AG09309 (cell line): ENCODE results near the gene RAD51B.

Experiments used
- DNase-seq: peaks from one replicate; pipeline ENCODE4 v3.0.0-alpha.2; 2010; ENCODE audit warnings: low read depth
- H3K4me3 ChIP-seq: 2 replicates; pipeline ENCODE4 v1.5.1; 2011; ENCODE audit warnings: mild to moderate bottlenecking, low read depth, low read length, moderate library complexity; ENCODE audit not compliant: control insufficient read depth
- TF ChIP-seq, protein P1 (sequence below): IDR thresholded peaks from 2 replicates; pipeline ENCODE4 v1.5.1; 2011; ENCODE audit warnings: mild to moderate bottlenecking, low read depth, low read length, inconsistent platforms; ENCODE audit not compliant: insufficient read depth, control insufficient read depth; ENCODE audit errors: missing control alignments

RAD51B gene

DNA sequence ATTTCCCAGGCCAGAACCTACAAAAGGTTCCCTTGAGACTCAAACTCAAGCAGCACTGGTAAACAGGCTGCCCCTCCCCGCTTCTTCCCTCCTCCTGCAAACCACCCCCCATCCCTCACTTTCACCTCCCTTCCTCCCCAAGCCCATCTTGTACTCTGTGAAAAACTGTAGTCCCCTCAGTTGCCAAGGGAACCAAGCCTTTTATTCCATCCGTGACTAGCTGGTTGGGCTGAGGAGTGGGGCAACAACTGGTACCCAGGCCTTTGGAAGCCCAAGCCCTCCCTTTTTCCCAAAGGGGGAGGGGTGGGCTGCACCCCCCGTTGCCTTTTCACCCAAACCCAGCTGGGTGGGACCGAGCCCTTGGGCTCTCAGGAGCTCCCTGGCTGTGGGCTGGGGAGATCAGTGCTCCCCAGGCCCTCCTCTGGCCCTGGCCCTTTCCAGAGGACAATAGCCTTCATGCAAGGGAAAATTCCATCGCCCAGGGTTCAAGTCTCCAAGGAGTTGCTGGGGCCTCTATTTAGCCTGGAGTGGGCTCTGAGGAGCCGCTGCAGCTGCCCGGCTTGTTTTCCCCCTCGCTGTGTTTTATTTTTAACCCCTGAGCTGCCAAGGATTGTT, 911.3 kb downstream of the RAD51B start:
- no peak for DNase-seq
- TF ChIP-seq, protein P1, sequence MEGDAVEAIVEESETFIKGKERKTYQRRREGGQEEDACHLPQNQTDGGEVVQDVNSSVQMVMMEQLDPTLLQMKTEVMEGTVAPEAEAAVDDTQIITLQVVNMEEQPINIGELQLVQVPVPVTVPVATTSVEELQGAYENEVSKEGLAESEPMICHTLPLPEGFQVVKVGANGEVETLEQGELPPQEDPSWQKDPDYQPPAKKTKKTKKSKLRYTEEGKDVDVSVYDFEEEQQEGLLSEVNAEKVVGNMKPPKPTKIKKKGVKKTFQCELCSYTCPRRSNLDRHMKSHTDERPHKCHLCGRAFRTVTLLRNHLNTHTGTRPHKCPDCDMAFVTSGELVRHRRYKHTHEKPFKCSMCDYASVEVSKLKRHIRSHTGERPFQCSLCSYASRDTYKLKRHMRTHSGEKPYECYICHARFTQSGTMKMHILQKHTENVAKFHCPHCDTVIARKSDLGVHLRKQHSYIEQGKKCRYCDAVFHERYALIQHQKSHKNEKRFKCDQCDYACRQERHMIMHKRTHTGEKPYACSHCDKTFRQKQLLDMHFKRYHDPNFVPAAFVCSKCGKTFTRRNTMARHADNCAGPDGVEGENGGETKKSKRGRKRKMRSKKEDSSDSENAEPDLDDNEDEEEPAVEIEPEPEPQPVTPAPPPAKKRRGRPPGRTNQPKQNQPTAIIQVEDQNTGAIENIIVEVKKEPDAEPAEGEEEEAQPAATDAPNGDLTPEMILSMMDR: no peak
- H3K4me3 ChIP-seq: no peak overlapping the region

DNA sequence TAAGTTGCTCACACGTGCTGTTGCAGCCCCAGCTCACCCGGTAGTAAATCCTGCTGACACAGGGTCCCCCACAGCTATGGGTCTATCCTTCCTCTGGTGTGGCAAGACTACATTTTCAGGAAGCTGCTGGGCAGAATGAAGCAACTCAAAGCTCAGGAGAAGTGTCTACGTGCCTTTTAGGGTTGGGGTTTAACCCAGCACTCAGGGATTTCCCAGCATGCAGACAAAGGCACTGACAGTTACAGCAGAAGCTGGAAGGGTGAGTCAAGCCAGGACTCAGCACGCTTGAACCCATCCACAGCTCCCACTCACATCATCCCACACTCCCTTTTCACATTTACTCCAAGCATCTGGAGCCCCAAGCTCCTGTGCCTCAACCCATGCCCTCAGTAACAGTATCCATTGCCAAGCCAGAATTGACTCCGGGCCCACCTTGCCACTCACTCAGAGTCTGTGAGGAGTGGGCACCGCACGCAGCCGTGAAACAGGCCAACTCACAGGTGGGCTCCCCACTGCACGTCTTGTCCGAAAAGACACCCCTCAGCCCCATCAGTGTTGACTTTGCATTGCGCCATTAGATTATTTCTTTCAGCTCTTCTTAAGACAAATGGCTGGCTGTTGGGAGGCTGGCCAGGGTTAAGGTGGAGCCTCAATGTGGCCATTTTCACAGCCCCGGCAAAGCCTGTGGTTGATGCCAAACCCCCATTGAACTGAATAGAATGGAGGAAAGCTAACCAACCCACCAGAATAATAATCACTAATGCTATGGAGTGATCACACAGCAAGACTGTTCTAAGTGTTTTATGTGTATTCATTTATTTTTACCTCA, 913.7 kb downstream of the RAD51B start:
- H3K4me3 ChIP-seq: no peak overlapping the region
- DNase-seq: peak; percentile 32
- TF ChIP-seq, protein P1: no peak

DNA sequence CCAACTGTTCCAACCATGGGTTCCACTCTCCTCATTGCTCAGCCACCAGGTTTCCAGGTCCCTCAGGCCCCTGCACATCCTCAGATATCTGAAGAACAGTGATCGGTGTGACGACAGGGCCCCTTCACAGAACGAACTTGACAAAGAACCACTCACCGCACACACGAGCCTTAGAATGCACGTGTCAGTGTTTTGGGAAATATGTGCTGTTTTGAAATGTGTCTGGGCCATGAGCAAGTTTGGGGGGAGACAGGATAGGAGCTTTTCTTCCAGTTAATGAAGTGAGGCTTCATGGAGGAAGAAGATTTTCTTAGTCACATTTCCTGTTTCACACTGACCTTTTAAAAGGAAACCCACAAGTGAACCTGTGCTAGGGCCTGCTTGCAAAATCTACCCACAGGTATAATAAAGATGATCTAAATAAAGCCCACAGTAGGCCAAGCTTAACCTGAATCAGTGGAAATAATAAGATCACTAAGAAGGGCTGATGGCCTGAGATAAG, 914.7 kb downstream of the RAD51B start:
- H3K4me3 ChIP-seq: no peak overlapping the region
- TF ChIP-seq, protein P1: no peak
- DNase-seq: no peak

DNA sequence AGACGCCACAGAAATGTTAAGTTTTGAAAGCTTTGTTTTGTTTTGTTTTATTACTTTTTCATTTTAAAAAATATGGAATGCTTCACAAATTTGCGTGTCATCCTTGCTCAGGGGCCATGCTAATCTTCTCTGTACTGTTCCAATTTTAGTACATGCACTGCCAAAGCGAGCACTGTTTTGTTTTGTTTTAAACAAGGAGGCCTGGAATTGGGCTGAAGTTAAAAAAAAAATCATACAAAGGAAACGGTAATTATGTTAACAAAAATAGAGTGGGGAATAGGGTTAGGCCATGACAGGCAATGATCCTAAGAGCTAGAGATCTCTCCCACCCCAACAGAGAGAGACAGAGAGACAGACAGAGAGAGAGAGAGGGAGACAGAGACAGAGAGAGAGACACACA, 916.3 kb downstream of the RAD51B start:
- TF ChIP-seq, protein P1: no peak
- no peak for DNase-seq
- no peak overlapping the region for H3K4me3 ChIP-seq

DNA sequence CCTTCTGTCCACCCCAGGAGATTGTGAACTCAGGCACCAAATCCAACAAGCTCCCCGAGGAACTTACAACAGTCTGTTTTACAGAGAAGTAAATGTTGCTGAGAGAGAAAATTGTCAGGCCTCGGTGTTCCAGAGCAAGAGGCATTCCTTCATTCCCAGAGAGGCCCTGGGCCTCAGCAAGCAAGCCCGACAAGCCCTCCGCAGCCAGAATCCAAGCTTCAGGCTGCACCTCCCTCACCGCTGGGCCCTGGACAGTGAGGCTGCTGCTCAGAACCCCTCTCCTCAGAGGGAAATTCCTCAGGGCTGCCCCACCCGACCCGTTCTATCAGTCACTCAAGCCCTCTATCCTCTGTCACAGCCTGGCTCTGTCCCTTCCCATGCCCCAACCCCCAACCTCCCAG, 916.9 kb downstream of the RAD51B start:
- H3K4me3 ChIP-seq: no peak overlapping the region
- DNase-seq: no peak
- TF ChIP-seq, protein P1: no peak

- TF ChIP-seq, protein P1: no peak
- no peak for DNase-seq
- no peak overlapping the region for H3K4me3 ChIP-seq
Measured at GRCh38 chr14:68737086-68737485, 917.5 kb downstream of the RAD51B start.
